Pancreas (tissue), 10 donors: Measurements from ENCODE around the gene SPATC1L. TPM values are rescaled to one million over a fixed set of nuclear protein-coding genes. Genes with fewer than 3 reads are reported as not detected.

Experiments used
- ATAC-seq, 4 donors: fragments of 200-7000 bp; cut with Tn5 transposase; one replicate each; pipeline versions ENCODE4 v1.8.0 to v1.9.1; 2020; ENCODE audit warnings: mild to moderate bottlenecking in 4 of 4, moderate library complexity in 4 of 4
- DNase-seq, 6 donors: peaks; one replicate each; pipeline ENCODE4 v3.0.0-alpha.2; 2020
- FAIRE-seq: peaks from 2 replicates; lab custom pipeline; 2012; peaks lifted over from hg19 to GRCh38; lab: Jason Lieb, UNC
- H3K27ac ChIP-seq, 4 donors: fragments of 200-600 bp; sonication (generic); 1 replicate in 3 of 4; 2 replicates in 1 of 4; pipeline versions ENCODE4 v1.5.0 to v1.8.0; 2020
- H3K27me3 ChIP-seq, 4 donors: fragments of 200-600 bp; one replicate each; pipeline ENCODE4 v1.8.0; 2021
- H3K36me3 ChIP-seq, 3 donors: fragments of 200-600 bp; sonication (generic) in 1 of 3; one replicate each; pipeline versions ENCODE4 v1.5.0 to v1.8.0; 2020 to 2021
- H3K4me1 ChIP-seq, 3 donors: fragments of 200-600 bp; one replicate each; pipeline ENCODE4 v1.8.0; 2021
- H3K4me3 ChIP-seq, 4 donors: fragments of 200-600 bp; sonication (generic) in 2 of 4; one replicate each; pipeline versions ENCODE4 v1.5.0 to v1.8.0; 2020 to 2021
- H3K9me3 ChIP-seq, 4 donors: fragments of 200-600 bp; one replicate each; pipeline ENCODE4 v1.8.0; 2021
- CTCF ChIP-seq, 4 donors: fragments of 200-600 bp; sonication (generic) in 3 of 4; IDR thresholded peaks; one replicate each; pipeline versions ENCODE4 v1.5.0 to v1.8.0; 2021; ENCODE audit warnings: antibody characterized with exemption in 4 of 4
- WGBS, 2 donors: extraction: QIAGEN DNeasy Blood & Tissue Kit; methylation state at CpG; one replicate each; pipeline ENCODE4 v1.1.7; 2013; 5-methylcytosine and 5-hydroxymethylcytosine counted together
- intact Hi-C, 3 donors: fragments of 100-400 bp; cut with DNase I; formaldehyde crosslinking; loops; one replicate each; pipeline versions ENCODE4 v1.11.1 to v1.14.2; 2022
- polyA plus RNA-seq, 2 donors: library from polyadenylated mRNA; stranded (reverse); fragments of 200-250 nt; gene quantifications; one replicate each; pipeline ENCODE4 v1.2.3, GENCODE V29; 2013
- total RNA-seq, 6 donors: library from RNA; stranded (reverse); fragmentation: NEBNext Ultra II Directional in 4 of 6; extraction: Animal tissue kit (Norgen Biotek cat#: 25700) in 4 of 6; gene quantifications; one replicate each; pipeline versions ENCODE4 v1.2.1 to v1.2.4, GENCODE V29; 2021 to 2023
- donor health status: healthy with polysubstance abuse.
- donor health status: DM: no; HTN: no; CAD: no; lungs with moderate emphysema.
- donor health status: DM: no; HTN: no; CAD: no.
- donor health status: control.
- donor health status: control.
- donor health status: Bipolar disorder and iron deficiency.
- donor health status: DM: yes; HTN: yes; CAD: no.
- donor health status: DM: no; HTN: no; CAD: no.
- donor health status: DM: no; HTN: no; CAD: no.
- donor health status: DM: yes; HTN: yes; CAD: no.

The SPATC1L gene
- total and polyA plus RNA-seq, 8 donors, result 3.1 to 26.9 (median 6.5) TPM

- H3K4me3 ChIP-seq, result no peak overlapping the region
- no peak for TF ChIP-seq CTCF (IDR thresholded peaks at IDR 0.05)
- intact Hi-C loops, result no loop called here
- no peak overlapping the region for H3K27ac ChIP-seq
- H3K9me3 ChIP-seq, result no peaks in the 10 kb centered on the region
- DNase-seq, result no peak
- 85 to 94% methylated on average over 20 of the region's 20 CpGs for WGBS, 2 donors
- H3K27me3 ChIP-seq, result no peaks in the 10 kb centered on the region
- no peak for ATAC-seq
- peaks cover 0 to 39% (median 6%) of the 10 kb centered on the region in 3 donors for H3K36me3 ChIP-seq
- H3K4me1 ChIP-seq, result no peaks in the 10 kb centered on the region
- no peak for FAIRE-seq
Observed at GRCh38 chr21:46196733-46197132, 12.5 kb upstream of the SPATC1L start.

- DNase-seq (peak in 1 of 6 donors; percentile 4), ATAC-seq (no peak), FAIRE-seq (no peak)
- Histone ChIP-seq H3K36me3 (peaks cover 0 to 39% (median 6%) of the 10 kb centered on the region in 3 donors), H3K4me3 (no peak overlapping the region), H3K4me1 (no peaks in the 10 kb centered on the region), H3K9me3 (no peaks in the 10 kb centered on the region), H3K27ac (no peak overlapping the region), H3K27me3 (no peaks in the 10 kb centered on the region)
- no peak for TF ChIP-seq CTCF (IDR thresholded peaks at IDR 0.05)
- intact Hi-C loops, result no loop called here
- WGBS, 2 donors, result 92 to 94% methylated on average over 20 of the region's 20 CpGs
Observed at GRCh38 chr21:46195595-46196195, 11.4 kb upstream of the SPATC1L start.

- Histone ChIP-seq H3K4me3 (no peak overlapping the region), H3K36me3 (peaks cover 0 to 32% (median 6%) of the 10 kb centered on the region in 3 donors), H3K9me3 (no peaks in the 10 kb centered on the region), H3K27ac (no peak overlapping the region), H3K27me3 (no peaks in the 10 kb centered on the region), H3K4me1 (no peaks in the 10 kb centered on the region)
- intact Hi-C loops, result no loop called here
- 93 to 95% methylated on average over 34 of the region's 34 CpGs for whole genome bisulfite sequencing, 2 donors
- no peak for TF ChIP-seq CTCF (IDR thresholded peaks at IDR 0.05)
- ATAC-seq (no peak), FAIRE-seq (no peak), DNase-seq (peak in 3 of 6 donors; percentile 7 to 53 (median 11))
Observed at GRCh38 chr21:46194374-46195334, 10.4 kb upstream of the SPATC1L start.

- no peak for DNase-seq
- H3K9me3 ChIP-seq, result no peaks in the 10 kb centered on the region
- no peak for ATAC-seq
- peaks cover 0 to 28% (median 6%) of the 10 kb centered on the region in 3 donors for H3K36me3 ChIP-seq
- H3K4me3 ChIP-seq, result no peak overlapping the region
- intact Hi-C loops, result no loop called here
- H3K27ac ChIP-seq, result no peak overlapping the region
- WGBS, 2 donors, result 95 to 97% methylated on average over 10 of the region's 10 CpGs
- no peak for FAIRE-seq
- no peaks in the 10 kb centered on the region for H3K27me3 ChIP-seq
- H3K4me1 ChIP-seq, result no peaks in the 10 kb centered on the region
- no peak for TF ChIP-seq CTCF (IDR thresholded peaks at IDR 0.05)
Observed at GRCh38 chr21:46193829-46194373, 9.6 kb upstream of the SPATC1L start.
